Mammary epithelial cell (primary cell): Measurements from ENCODE around the gene TXNRD2.

Source experiments
- CTCF ChIP-seq, 2 donors: IDR thresholded peaks in 1 of 2; conservative IDR thresholded peaks in 1 of 2; 2 replicates each; pipeline ENCODE4 v1.5.1; 2011 to 2012; ENCODE audit warnings: inconsistent platforms in 2 of 2, low read length in 2 of 2, mild to moderate bottlenecking in 2 of 2, control low read depth in 1 of 2, low read depth in 1 of 2; ENCODE audit not compliant: insufficient read depth in 1 of 2; ENCODE audit errors: extremely low read depth in 1 of 2
- EZH2 ChIP-seq: IDR thresholded peaks from 2 replicates; pipeline ENCODE4 v1.6.1; 2012; ENCODE audit warnings: low read length, inconsistent platforms, borderline replicate concordance

GRCh38 chr22:19847345-19847632 is 94.3 kb downstream of the TXNRD2 start:
- TF ChIP-seq CTCF (conservative IDR thresholded peaks at IDR 0.05 in 1 of 2, IDR thresholded peaks at IDR 0.05 in 1 of 2; ENCODE audit: extremely low read depth in 1 of 2, insufficient read depth in 1 of 2, low read depth in 1 of 2, low read length in 2 of 2) (no peak), EZH2 (no peak)
